MG63 (cell line): ENCODE measurements around the gene PTPRF. TPM values are rescaled to one million over a fixed set of nuclear protein-coding genes. Genes with fewer than 3 reads are reported as not detected.

Source experiments
- DNase-seq: peaks from one replicate; pipeline ENCODE4 v3.0.0-alpha.2; 2020
- H3K27me3 ChIP-seq: fragments of 250-450 bp; sonication (Bioruptor Pico); 2 replicates; pipeline ENCODE4 v1.5.1; 2020; ENCODE audit warnings: mild to moderate bottlenecking, moderate library complexity
- H3K36me3 ChIP-seq: fragments of 250-450 bp; sonication (Bioruptor Pico); 2 replicates; pipeline ENCODE4 v1.5.1; 2020; ENCODE audit warnings: mild to moderate bottlenecking, moderate library complexity
- H3K4me3 ChIP-seq: fragments of 250-450 bp; sonication (Bioruptor Pico); 2 replicates; pipeline ENCODE4 v1.5.1; 2020; ENCODE audit warnings: mild to moderate bottlenecking, moderate library complexity
- H3K9me3 ChIP-seq: fragments of 250-450 bp; sonication (Bioruptor Pico); 2 replicates; pipeline ENCODE4 v1.5.1; 2020; ENCODE audit warnings: mild to moderate bottlenecking, moderate library complexity
- total RNA-seq: library from RNA; depleted of rRNA; stranded (reverse); fragments of >200 nt; shearing (Covaris generic); gene quantifications from 2 replicates; pipeline ENCODE4 v1.2.3, GENCODE V29; 2014; ENCODE audit warnings: low replicate concordance

The PTPRF gene
- total RNA-seq, 1 experiment from 2014 or later, result 33.0 TPM

DNA sequence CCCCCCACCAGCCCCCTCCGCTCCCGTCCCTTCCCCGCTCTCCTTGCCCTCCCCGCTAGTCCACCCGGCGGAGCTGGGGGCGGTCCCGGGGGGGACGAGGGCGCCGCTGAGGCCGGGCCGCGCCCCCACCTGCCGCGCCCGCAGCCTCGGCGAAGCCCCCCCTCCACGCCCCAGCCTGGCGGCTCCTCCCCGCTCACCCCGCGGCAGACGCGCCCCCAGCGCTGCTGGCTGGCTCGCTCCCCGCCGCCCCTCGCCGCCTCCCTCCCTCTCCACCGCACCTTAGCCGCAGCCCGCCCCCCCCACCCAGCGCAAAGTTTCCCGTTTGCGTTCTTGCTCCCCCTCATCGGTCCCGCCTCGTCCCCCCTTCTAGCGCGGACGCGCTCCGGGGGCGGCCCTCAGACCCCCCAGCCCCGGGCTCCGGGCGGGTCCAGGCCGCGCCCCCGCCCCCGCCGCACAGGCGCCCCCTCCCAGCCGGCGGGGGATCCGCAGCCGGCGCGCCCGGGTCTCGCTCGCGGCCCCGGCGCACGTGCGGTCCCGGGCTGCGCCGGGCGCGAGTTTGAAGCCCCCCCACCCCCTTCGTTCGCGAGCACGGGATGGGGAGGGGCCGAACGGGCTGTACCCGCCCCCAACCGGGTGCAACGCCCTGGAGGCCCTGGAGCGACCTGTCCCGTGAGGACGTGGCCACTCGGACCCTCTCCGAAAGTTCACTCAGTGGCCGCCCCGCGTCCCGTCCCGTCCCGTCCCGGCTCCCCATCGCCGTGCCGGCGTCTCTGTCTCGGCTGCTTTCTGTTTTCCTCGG, 623 bp downstream of the PTPRF start:
- peak; percentile 46 for DNase-seq

DNA sequence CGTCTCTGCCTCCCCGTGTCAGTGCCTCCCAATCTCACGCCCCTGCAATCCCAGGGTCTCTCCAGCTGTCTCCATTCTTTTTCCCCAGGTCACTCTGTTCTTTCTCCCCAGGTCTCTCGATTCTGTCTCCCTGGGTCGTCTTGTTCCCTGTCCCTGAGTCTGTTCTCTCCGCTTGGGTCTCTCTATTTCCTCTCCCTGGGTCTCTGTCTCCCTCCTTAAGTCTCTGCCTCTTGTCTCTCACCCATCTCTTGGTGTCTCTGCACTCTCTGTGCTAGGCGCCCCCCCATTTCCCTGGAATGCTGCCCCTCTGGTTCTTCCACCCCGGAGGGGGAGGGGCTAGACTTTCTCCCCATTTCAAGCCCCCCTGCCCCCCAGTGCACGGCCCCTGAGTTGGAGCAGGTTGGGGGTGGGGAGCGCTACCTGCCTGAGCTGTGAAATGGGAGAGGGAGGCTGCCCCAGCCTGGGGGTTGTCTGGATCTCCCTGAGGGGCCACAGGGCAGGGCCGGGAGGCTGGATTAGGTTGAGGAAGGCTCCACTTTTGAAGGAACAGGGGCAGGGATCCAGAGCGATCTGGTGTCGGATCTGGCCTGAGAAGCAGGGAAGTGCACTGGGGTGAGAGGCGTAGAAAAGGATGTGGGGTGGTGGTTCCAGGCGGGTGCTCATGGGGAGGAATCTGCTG, 1.4 kb downstream of the PTPRF start:
- Histone ChIP-seq H3K4me3 (peak overlapping the region; percentile 51), H3K36me3 (no peaks in the 10 kb centered on the region), H3K9me3 (no peaks in the 10 kb centered on the region), H3K27me3 (no peaks in the 10 kb centered on the region)
- DNase-seq, result no peak

More for the DNA sequence above, 623 bp downstream of the PTPRF start:
- no peaks in the 10 kb centered on the region for H3K36me3 ChIP-seq
- peak overlapping the region; percentile 51 for H3K4me3 ChIP-seq
- no peaks in the 10 kb centered on the region for H3K27me3 ChIP-seq
- no peaks in the 10 kb centered on the region for H3K9me3 ChIP-seq

GRCh38 chr1:43532716-43533115, 2.0 kb downstream of the PTPRF start:
- H3K9me3 ChIP-seq, result no peaks in the 10 kb centered on the region
- no peaks in the 10 kb centered on the region for H3K36me3 ChIP-seq
- DNase-seq, result no peak
- no peak overlapping the region for H3K4me3 ChIP-seq
- H3K27me3 ChIP-seq, result no peaks in the 10 kb centered on the region

GRCh38 chr1:43533584-43533983, 2.9 kb downstream of the PTPRF start:
- H3K27me3 ChIP-seq, result no peaks in the 10 kb centered on the region
- H3K9me3 ChIP-seq, result no peaks in the 10 kb centered on the region
- no peaks in the 10 kb centered on the region for H3K36me3 ChIP-seq
- DNase-seq, result no peak
- no peak overlapping the region for H3K4me3 ChIP-seq

DNA sequence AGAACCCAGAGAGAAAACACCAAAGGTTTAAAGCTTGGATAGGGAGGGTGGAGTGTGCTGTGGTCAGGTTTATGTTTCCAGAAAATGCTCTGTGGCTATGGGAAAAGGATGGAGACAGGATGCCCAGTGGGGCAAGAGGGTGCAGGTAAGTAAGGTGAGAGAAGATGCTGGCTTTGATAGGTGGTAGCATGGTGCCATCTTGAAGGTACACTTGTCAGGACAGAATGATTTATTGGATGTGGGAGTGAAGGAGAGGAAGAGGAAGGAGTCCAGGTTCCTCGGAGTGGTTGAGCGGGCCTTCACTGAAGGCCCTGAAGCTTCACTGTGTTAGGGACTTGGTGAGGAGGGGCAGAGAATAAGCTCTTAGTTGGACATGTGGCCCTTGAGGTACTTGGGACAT, 3.6 kb downstream of the PTPRF start:
- DNase-seq, result no peak
- H3K9me3 ChIP-seq, result no peaks in the 10 kb centered on the region
- H3K4me3 ChIP-seq, result no peak overlapping the region
- no peaks in the 10 kb centered on the region for H3K27me3 ChIP-seq
- H3K36me3 ChIP-seq, result no peaks in the 10 kb centered on the region

DNA sequence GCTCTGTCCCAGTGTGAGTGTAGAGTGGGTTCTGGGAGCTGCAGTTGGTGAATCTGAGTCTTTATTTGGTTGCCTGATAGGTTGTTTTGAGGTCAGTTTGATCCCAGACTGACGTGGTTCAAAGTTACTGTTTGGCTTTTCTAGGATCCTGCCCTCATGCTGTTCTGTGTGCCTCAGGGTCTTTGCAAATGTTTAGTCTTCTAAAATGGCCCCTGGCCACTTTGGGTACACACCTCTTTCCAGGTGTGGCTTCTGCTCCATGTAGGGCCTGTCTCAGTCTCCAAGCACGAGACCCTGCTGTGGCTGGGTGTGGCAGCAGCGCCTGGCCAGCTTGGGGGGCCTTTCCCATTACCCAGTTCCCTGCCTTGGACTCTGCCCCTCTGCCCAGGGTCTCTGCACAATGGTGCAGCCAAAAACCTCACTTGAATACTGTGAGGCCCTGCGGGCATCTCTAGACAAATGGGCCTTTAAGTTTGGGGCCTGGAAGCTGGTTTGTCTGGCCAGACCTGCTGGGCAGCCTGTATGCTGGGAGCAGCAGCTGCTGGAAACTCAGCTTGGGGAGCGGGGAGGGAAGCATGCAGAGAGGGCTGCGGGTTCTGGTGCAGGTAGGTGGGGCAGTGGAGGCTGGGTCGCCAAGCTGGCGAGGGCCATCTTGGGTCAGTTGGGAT, 5.6 kb downstream of the PTPRF start:
- no peaks in the 10 kb centered on the region for H3K27me3 ChIP-seq
- H3K4me3 ChIP-seq, result no peak overlapping the region
- no peaks in the 10 kb centered on the region for H3K36me3 ChIP-seq
- DNase-seq, result no peak
- H3K9me3 ChIP-seq, result no peaks in the 10 kb centered on the region

GRCh38 chr1:43536864-43537358, 6.2 kb downstream of the PTPRF start:
- no peaks in the 10 kb centered on the region for H3K9me3 ChIP-seq
- DNase-seq, result no peak

GRCh38 chr1:43537423-43538142, 6.9 kb downstream of the PTPRF start:
- no peaks in the 10 kb centered on the region for H3K36me3 ChIP-seq
- DNase-seq, result peak; percentile 65
- no peaks in the 10 kb centered on the region for H3K27me3 ChIP-seq
- H3K9me3 ChIP-seq, result no peaks in the 10 kb centered on the region
- no peak overlapping the region for H3K4me3 ChIP-seq

More at GRCh38 chr1:43536864-43537358, 6.2 kb downstream of the PTPRF start:
- H3K27me3 ChIP-seq, result no peaks in the 10 kb centered on the region
- H3K4me3 ChIP-seq, result no peak overlapping the region
- no peaks in the 10 kb centered on the region for H3K36me3 ChIP-seq

DNA sequence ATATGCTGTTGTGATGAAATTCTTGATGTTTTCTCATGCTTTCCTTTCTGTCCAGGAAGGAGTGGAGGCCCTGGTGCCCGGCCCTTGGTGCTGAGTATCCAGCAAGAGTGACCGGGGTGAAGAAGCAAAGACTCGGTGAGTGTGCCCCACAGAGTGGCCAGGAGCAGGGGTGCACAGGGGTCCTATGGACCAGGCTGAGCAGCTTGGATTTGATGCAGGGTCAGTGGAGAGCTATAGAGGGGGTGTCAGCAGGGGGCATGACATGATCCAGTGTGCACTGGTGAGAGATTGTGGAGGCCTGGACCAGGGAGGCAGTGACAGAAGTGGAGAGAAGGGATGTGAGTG, 7.4 kb downstream of the PTPRF start:
- no peak overlapping the region for H3K4me3 ChIP-seq
- H3K9me3 ChIP-seq, result no peaks in the 10 kb centered on the region
- H3K36me3 ChIP-seq, result no peaks in the 10 kb centered on the region
- DNase-seq, result no peak
- no peaks in the 10 kb centered on the region for H3K27me3 ChIP-seq

GRCh38 chr1:43538969-43539368, 8.3 kb downstream of the PTPRF start:
- Histone ChIP-seq H3K9me3 (no peaks in the 10 kb centered on the region), H3K36me3 (no peaks in the 10 kb centered on the region), H3K27me3 (no peaks in the 10 kb centered on the region), H3K4me3 (no peak overlapping the region)
- DNase-seq, result no peak

DNA sequence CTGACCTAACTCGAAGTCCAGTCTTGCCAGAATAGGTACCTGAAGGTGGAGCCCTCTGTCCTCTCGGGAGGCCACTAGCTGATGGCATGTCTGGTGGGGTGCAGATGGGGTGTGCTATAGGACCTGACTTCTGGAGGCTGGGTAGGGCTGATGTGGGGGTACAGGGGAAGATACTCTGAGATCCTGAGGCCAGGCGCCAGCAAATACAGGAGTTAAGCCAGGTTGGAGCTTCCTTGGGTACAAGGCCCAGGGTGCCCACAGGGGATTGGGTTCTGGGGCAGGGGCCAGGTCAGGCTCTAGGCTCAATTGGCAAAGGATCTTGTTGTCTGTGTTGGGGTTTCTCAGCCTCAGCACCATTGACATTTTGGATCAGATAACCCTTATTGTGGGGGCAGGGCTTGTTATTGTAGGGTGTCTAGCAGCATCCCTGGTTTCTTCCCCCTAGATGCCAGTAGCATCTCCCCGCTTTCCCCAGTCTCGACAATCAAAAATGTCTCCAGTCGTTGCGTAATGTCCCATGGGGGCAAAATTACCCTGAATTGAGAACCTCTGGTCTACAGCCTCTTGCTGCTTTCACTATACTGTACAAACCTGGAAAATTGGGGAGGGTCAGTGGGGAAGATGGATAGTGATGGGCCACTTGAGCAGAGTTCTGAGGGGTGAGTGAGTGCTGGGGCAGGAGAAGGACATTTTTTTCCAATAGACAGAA, 9.2 kb downstream of the PTPRF start:
- no peaks in the 10 kb centered on the region for H3K9me3 ChIP-seq
- no peak overlapping the region for H3K4me3 ChIP-seq
- no peaks in the 10 kb centered on the region for H3K36me3 ChIP-seq
- DNase-seq, result no peak
- H3K27me3 ChIP-seq, result no peaks in the 10 kb centered on the region

GRCh38 chr1:43540653-43541071, 10.0 kb downstream of the PTPRF start:
- no peak overlapping the region for H3K4me3 ChIP-seq
- H3K9me3 ChIP-seq, result no peaks in the 10 kb centered on the region
- no peak for DNase-seq
- H3K27me3 ChIP-seq, result no peaks in the 10 kb centered on the region
- no peaks in the 10 kb centered on the region for H3K36me3 ChIP-seq

- Histone ChIP-seq H3K9me3 (no peaks in the 10 kb centered on the region), H3K4me3 (no peak overlapping the region), H3K27me3 (no peaks in the 10 kb centered on the region), H3K36me3 (no peaks in the 10 kb centered on the region)
- DNase-seq, result no peak
Observed at GRCh38 chr1:43541141-43541540, 10.5 kb downstream of the PTPRF start.

DNA sequence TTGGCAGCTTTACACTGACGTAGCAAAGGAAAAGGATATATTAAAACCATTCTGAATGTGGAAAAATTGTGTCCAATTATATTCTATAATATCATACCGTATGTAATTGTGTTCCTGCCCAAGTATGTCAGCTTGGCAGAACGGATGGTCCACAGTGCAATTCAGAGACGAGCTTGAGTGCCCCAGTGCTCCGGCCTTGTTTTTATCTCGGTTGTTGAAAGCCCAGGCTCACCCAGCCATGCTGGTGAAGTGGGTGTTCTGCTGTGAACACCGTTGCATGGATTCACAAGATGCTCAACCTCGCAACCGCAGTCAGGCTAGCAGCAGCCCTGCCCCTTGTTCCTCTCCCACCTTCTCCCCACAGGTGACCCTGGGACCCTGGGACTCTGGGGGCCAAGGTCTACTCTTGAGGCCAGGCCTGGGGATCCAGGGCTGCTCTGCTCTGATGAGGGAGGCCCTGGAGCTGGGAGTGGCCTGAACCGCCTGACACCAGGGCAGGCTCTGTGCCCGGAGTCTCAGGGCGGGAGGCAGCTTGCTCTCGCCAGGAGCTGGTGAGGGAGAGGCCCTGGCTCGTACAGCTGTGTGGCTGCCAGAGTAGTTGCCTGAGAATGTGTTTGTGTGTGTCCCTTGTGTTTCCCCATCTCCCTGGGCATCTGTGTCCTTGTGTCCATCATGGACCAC, 11.2 kb downstream of the PTPRF start:
- H3K4me3 ChIP-seq, result no peak overlapping the region
- peak; percentile 85 for DNase-seq
- no peaks in the 10 kb centered on the region for H3K27me3 ChIP-seq
- H3K9me3 ChIP-seq, result no peaks in the 10 kb centered on the region
- H3K36me3 ChIP-seq, result no peaks in the 10 kb centered on the region

DNA sequence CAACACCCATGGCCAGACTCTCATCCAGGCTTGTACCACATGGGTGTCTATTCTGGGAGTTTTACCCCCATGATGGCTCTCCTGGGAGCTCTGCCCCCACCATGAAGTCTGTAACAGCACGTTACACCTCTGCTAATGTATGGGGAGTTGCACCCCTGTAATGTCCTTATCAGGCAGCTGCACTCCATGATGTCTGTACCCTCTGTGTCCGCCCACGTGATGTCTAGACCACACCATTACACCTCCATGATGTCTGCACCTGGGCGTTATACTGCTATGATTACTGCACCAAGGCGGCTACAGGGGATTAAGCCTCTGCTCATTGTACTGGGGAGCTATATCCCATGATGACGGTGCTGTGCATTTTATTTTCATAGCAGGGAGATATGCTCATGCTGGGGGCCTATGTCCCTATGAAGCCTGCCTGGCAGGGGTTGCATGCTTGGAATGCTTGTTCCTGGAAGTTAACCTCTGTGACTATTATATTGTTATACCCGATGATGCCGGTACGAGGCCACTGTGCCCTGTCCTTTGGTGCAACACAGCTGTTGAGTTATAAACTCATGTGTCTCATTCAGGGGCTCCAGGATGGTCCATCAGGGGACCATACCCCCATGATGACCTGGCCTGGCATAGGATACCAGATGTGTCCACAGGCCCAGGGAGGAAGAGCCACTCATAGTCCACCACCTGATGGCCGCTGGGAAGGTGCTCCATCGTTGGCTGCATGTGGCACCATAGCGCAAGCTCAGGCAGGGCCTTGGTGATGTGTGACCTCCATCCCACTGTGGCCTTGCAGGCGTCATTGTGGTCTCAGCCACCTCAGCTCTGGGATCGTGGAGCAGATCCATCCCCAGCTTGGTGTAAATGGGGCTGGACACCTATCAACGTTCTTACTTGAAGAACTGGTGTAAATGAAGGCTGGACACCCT, 12.1 kb downstream of the PTPRF start:
- H3K9me3 ChIP-seq, result no peaks in the 10 kb centered on the region
- no peaks in the 10 kb centered on the region for H3K27me3 ChIP-seq
- H3K4me3 ChIP-seq, result no peak overlapping the region
- DNase-seq, result no peak
- H3K36me3 ChIP-seq, result no peaks in the 10 kb centered on the region
